Fibroblast of villous mesenchyme (primary cell): ENCODE measurements around the gene DHCR7. TPM values are rescaled to one million over a fixed set of nuclear protein-coding genes. Genes with fewer than 3 reads are reported as not detected.

Experiments
- DNase-seq: peaks from one replicate; pipeline ENCODE4 v3.0.0-alpha.2; 2010; ENCODE audit warnings: low read depth
- H3K4me3 ChIP-seq: 2 replicates; pipeline ENCODE4 v1.5.1; 2011; ENCODE audit warnings: low read depth, mild to moderate bottlenecking, low read length
- total RNA-seq: library from RNA; depleted of rRNA; stranded (reverse); fragments of >200 nt; gene quantifications from 2 replicates; pipeline ENCODE4 v1.2.3, GENCODE V29; 2012
- TF ChIP-seq, protein P1 (sequence below): IDR thresholded peaks from 2 replicates; pipeline ENCODE4 v1.5.1; 2012; ENCODE audit warnings: low read depth, mild to moderate bottlenecking, low read length; ENCODE audit not compliant: insufficient read depth

DHCR7 gene
- total RNA-seq, 1 donor: 94.1 TPM

DNA sequence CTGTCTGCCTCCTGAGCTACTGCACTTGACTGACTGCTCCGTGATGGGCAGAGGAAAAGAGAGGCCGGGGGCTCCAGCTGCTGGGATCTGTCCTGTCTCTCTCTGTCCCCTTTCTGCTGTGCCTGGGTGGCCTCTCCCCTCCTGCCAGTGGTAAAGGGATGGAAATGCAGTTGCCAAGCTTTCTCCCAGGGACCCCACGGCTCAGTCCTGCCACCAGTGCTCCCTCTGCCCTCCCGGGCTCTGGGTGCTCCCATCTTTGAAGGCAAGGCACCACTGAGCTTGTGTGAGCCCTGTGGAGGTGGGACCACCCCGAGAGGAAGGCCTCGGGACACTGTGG lies 36.8 kb upstream of the DHCR7 start:
- TF ChIP-seq, protein P1, sequence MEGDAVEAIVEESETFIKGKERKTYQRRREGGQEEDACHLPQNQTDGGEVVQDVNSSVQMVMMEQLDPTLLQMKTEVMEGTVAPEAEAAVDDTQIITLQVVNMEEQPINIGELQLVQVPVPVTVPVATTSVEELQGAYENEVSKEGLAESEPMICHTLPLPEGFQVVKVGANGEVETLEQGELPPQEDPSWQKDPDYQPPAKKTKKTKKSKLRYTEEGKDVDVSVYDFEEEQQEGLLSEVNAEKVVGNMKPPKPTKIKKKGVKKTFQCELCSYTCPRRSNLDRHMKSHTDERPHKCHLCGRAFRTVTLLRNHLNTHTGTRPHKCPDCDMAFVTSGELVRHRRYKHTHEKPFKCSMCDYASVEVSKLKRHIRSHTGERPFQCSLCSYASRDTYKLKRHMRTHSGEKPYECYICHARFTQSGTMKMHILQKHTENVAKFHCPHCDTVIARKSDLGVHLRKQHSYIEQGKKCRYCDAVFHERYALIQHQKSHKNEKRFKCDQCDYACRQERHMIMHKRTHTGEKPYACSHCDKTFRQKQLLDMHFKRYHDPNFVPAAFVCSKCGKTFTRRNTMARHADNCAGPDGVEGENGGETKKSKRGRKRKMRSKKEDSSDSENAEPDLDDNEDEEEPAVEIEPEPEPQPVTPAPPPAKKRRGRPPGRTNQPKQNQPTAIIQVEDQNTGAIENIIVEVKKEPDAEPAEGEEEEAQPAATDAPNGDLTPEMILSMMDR: no peak
- no peak for DNase-seq
- H3K4me3 ChIP-seq: no peak overlapping the region

GRCh38 chr11:71484248-71485062 lies 36.3 kb upstream of the DHCR7 start:
- no peak for DNase-seq
- H3K4me3 ChIP-seq: no peak overlapping the region
- TF ChIP-seq, protein P1: no peak

DNA sequence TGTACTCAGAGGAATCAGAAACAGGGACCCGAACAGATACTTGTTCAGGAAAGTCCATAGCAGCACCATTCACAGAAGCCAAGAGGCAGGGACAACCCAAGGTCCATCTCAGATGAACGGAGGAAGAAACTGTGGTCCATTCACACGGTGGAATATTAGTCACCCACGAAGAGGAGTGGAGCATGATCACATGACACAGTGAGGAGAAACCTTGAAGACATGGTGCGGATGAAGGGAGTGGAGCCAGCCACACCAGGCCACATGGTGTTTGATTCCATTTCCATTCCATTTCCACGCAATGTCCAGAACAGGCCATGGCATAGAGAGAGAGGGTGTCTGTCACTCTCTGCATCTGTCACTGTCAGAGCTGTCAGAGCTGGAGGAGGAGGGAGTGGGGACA lies 35.5 kb upstream of the DHCR7 start:
- no peak for DNase-seq
- H3K4me3 ChIP-seq: no peak overlapping the region
- TF ChIP-seq, protein P1: no peak

DNA sequence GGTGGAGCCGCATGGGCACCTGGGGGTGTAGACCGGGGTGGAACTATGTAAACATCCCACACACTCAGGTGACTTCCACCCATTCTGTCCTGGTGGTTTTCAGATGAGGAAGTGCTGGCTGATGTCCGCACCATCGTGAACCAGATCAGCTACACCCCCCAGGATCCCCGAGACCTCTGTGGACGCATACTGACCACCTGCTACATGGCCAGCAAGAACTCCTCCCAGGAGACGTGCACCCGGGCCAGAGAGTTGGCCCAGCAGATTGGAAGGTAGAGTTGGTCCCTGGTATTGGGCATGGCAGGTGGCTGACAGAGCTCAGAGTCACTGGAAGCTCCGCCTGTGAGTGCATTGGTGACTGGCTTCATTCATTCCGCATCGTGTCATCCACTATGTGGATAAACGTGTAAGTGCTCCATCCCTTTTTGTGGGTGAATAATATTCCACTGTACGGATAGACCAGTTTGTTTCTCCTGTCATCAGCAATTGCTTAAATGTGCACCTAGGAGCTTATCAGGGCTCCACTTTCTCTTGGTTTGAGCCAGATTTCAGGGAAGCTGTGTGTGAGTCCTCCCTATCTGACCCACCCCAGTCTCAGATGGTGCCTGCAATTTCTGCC lies 34.7 kb upstream of the DHCR7 start:
- no peak for DNase-seq
- TF ChIP-seq, protein P1: no peak
- H3K4me3 ChIP-seq: no peak overlapping the region

DNA sequence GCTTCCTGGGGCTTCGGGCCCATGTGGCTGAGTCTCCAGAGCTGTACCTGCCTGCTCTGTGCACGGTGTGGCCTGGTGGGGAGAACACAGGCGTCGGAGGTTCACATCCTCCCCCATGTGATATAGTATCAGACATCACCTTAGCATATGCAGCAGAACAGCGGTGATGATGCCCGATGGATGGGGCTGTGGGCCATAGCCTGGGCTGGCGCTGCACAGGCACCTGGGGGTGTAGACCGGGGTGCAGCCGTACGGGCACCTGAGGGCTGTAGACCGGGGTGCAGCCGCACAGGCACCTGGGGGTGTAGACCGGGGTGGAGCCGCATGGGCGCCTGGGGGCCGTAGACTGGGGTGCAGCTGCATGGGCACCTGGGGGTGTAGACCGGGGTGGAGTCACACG lies 34.0 kb upstream of the DHCR7 start:
- DNase-seq: no peak
- TF ChIP-seq, protein P1: no peak
- no peak overlapping the region for H3K4me3 ChIP-seq

GRCh38 chr11:71481101-71481960 lies 33.1 kb upstream of the DHCR7 start:
- no peak for DNase-seq
- TF ChIP-seq, protein P1: no peak
- H3K4me3 ChIP-seq: no peak overlapping the region
